Uterus (tissue), 4 donors: Measurements from ENCODE around the gene PEX16. TPM values are rescaled to one million over a fixed set of nuclear protein-coding genes. Genes with fewer than 3 reads are reported as not detected.

Experiments used
- DNase-seq, 2 donors: peaks; one replicate each; pipeline ENCODE4 v3.0.0-alpha.2; 2019 to 2020
- H3K27ac ChIP-seq, 2 donors: fragments of 200-600 bp; sonication (generic); 1 replicate in 1 of 2; 2 replicates in 1 of 2; pipeline ENCODE4 v1.5.1; 2016 to 2018
- H3K27me3 ChIP-seq, 2 donors: fragments of 200-600 bp; sonication (generic); one replicate each; pipeline ENCODE4 v1.5.1; 2018 to 2019; ENCODE audit warnings: control low read depth in 1 of 2
- H3K36me3 ChIP-seq, 2 donors: fragments of 200-600 bp; sonication (generic); one replicate each; pipeline ENCODE4 v1.5.1; 2019; ENCODE audit warnings: control low read depth in 1 of 2
- H3K4me1 ChIP-seq, 2 donors: fragments of 200-600 bp; sonication (generic); one replicate each; pipeline ENCODE4 v1.5.1; 2018 to 2019; ENCODE audit warnings: control low read depth in 1 of 2
- H3K4me3 ChIP-seq, 2 donors: fragments of 200-600 bp; sonication (generic); 1 replicate in 1 of 2; 2 replicates in 1 of 2; pipeline ENCODE4 v1.5.1; 2018 to 2019; ENCODE audit warnings: mild to moderate bottlenecking in 1 of 2
- H3K9me3 ChIP-seq, 2 donors: fragments of 200-600 bp; sonication (generic); one replicate each; pipeline ENCODE4 v1.5.1; 2019; ENCODE audit warnings: control low read depth in 1 of 2
- POLR2A ChIP-seq, 2 donors: fragments of 450-650 bp; IDR thresholded peaks; one replicate each; pipeline ENCODE4 v1.6.1; 2016; ENCODE audit warnings: antibody characterized with exemption in 2 of 2, mild to moderate bottlenecking in 1 of 2, moderate library complexity in 1 of 2
- intact Hi-C: fragments of 100-400 bp; cut with DNase I; formaldehyde crosslinking; loops from one replicate; pipeline ENCODE4 v1.15.1; 2023; ENCODE audit warnings: low total_unique reads
- total RNA-seq, 4 donors: library from RNA; depleted of rRNA in 3 of 4; stranded (reverse); fragments of >200 nt in 3 of 4; gene quantifications; one replicate each; pipeline versions ENCODE4 v1.1.0 to v1.2.4, GENCODE V29; 2014 to 2023
- TF ChIP-seq, protein P1 (sequence below), 4 experiments: fragments of 200-600 bp in 2 of 4; fragments of 450-650 bp in 2 of 4; sonication (generic) in 2 of 4; IDR thresholded peaks; one replicate each; pipeline ENCODE4 v1.5.1; 2016 to 2019; ENCODE audit warnings: antibody characterized with exemption in 4 of 4, mild to moderate bottlenecking in 2 of 4, moderate library complexity in 1 of 4
- donor health status: DM: yes; HTN: yes; CAD: no.

PEX16 gene
- total RNA-seq, 4 donors from 2014 or later: 15.3 to 32.1 (median 27.6) TPM

DNA sequence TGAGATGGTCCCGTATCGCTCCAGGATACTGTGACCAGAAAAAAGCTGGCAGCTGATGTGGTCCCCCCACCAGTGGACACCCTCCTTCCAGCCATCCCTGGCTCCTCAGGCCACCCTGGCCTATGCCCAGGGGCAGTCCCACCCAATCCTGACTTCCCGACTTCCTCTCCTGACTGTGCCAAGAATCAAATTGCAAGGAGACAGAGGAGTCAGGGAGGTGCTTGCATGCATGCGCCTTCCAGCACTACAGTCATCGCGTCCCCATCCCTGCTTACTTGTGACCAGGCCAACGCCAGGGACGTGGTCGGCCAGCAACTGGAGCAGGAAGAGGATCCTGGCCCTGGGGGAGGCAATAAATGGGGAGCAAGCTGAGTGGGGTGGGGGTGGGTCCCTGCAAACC, 7.1 kb downstream of the PEX16 start:
- Histone ChIP-seq H3K36me3 (no peaks in the 10 kb centered on the region), H3K4me1 (no peaks in the 10 kb centered on the region), H3K9me3 (no peaks in the 10 kb centered on the region), H3K4me3 (no peak overlapping the region), H3K27ac (no peak overlapping the region), H3K27me3 (no peaks in the 10 kb centered on the region)
- no peak for DNase-seq
- TF ChIP-seq, protein P1, sequence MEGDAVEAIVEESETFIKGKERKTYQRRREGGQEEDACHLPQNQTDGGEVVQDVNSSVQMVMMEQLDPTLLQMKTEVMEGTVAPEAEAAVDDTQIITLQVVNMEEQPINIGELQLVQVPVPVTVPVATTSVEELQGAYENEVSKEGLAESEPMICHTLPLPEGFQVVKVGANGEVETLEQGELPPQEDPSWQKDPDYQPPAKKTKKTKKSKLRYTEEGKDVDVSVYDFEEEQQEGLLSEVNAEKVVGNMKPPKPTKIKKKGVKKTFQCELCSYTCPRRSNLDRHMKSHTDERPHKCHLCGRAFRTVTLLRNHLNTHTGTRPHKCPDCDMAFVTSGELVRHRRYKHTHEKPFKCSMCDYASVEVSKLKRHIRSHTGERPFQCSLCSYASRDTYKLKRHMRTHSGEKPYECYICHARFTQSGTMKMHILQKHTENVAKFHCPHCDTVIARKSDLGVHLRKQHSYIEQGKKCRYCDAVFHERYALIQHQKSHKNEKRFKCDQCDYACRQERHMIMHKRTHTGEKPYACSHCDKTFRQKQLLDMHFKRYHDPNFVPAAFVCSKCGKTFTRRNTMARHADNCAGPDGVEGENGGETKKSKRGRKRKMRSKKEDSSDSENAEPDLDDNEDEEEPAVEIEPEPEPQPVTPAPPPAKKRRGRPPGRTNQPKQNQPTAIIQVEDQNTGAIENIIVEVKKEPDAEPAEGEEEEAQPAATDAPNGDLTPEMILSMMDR (IDR thresholded peaks at IDR 0.05): no peak
- no peak for TF ChIP-seq POLR2A (IDR thresholded peaks at IDR 0.05)
- intact Hi-C loops: no loop called here

DNA sequence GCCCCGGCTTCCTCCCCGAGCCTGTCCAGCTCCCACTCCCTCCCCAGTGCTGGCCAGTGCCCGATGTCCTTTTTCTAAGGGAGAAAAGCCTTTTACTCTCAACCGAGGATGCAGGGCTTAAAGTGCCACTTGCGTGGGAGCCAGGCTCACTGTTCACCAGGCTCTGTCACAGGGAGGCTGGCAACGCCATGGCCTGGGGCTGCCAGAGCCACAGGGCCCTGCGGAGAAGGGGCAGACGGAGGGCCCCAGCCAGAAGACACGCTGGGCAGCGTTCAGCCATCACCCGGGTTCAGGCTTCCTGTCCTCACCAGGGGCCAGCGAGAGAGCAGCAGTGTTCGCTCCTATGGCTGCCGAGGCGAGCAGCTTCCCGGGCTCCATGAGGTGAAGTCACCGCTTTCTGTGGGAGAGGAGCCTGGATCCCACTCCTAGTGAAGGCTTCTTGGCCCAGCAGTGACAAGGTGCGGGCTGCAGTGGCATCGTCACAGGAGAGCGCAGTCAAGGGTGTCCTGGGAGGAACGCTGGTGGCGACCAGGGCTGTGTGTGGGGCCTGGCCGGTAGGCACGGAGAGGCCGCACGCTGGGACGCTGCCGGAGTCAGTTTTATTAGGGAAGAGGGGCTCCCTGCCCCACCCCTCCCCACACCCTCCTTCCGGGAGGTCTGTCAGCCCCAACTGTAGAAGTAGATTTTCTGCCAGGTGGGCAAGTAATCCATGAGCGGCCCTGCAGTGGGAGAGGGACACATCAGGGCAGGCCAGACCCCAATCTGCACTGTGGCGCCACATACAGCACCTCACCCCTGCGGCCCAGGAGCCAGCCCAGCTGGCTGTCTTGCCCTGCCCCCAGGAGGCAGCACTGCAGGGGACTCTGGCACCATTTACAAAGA, 7.8 kb downstream of the PEX16 start:
- no peaks in the 10 kb centered on the region for H3K4me1 ChIP-seq
- no peaks in the 10 kb centered on the region for H3K27me3 ChIP-seq
- TF ChIP-seq, protein P1 (IDR thresholded peaks at IDR 0.05): no peak
- TF ChIP-seq POLR2A (IDR thresholded peaks at IDR 0.05): no peak
- no peaks in the 10 kb centered on the region for H3K36me3 ChIP-seq
- no peaks in the 10 kb centered on the region for H3K9me3 ChIP-seq
- no peak overlapping the region for H3K27ac ChIP-seq
- H3K4me3 ChIP-seq: no peak overlapping the region
- intact Hi-C loops: no loop called here
- no peak for DNase-seq

DNA sequence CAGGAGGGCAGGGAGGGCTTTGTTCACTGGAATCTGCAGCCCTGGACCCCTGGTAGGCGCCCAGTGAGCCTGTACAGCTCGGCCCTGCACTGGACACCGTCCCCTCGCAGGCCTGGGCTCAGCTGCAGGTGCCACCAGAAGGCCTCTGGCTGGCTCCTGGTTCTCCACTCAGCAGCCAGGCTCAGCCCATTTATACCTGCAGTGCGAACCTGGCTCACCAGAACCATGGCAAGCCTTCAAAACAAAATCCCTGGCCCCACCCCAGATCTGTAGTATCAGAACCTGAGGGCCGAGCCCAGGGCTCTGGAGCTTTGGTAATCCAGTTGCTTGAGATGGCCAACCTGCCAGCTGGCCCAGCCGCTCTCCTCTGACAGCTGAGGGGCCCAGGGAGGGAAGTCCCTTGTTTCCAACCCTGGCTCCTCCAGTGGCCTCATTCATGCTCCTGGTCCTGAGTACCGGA, 9.7 kb downstream of the PEX16 start:
- no peaks in the 10 kb centered on the region for H3K27me3 ChIP-seq
- no peak overlapping the region for H3K4me3 ChIP-seq
- H3K4me1 ChIP-seq: no peaks in the 10 kb centered on the region
- H3K36me3 ChIP-seq: no peaks in the 10 kb centered on the region
- intact Hi-C loops: no loop called here
- TF ChIP-seq, protein P1 (IDR thresholded peaks at IDR 0.05): no peak
- no peak for TF ChIP-seq POLR2A (IDR thresholded peaks at IDR 0.05)
- no peaks in the 10 kb centered on the region for H3K9me3 ChIP-seq
- no peak overlapping the region for H3K27ac ChIP-seq
- peak in 1 of 2 donors; percentile 47 for DNase-seq

DNA sequence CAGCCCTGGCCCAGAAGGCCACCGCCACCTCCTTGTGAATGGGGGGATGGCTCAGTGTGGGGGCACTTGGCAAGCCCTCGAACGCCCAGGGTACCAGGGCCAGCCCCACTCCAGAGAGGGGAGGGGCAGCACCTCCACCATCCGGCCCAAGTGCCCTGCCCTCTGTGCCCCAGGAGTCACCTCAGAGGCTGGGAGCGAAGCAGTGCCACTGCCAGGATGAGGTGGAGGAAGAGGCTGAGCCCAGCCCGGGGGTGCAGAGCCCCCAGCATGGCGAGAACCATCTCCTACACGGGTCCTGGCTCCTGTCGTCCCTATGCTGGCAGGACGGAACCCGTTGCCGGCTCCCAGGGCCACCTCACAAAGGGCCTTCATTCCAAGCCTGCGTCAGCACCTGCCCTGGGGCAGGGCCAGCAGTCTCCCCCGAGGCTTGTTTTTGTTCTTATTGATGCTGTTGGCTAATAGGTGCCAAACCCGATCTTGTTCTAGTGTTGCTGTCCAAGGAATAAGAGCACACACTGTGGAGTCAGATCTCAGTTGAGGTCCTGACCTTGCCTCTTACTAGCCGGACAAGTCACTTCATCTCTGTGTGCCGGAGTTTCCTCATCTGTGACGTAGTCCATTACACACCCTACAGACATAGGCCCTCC, 10.6 kb downstream of the PEX16 start, which contains the start of gene FREY1:
Gene FREY1 (minus strand): TSS at position 307 of the 647 bp plus-strand sequence. CDS start 26 bp downstream, at position 281.
- no peaks in the 10 kb centered on the region for H3K9me3 ChIP-seq
- no peaks in the 10 kb centered on the region for H3K27me3 ChIP-seq
- intact Hi-C loops: no loop called here
- H3K4me1 ChIP-seq: no peaks in the 10 kb centered on the region
- no peaks in the 10 kb centered on the region for H3K36me3 ChIP-seq
- H3K27ac ChIP-seq: no peak within 1 kb of the TSS
- no peak for DNase-seq
- no peak within 1 kb of the TSS for H3K4me3 ChIP-seq
- TF ChIP-seq, protein P1 (IDR thresholded peaks at IDR 0.05): no peak
- no peak for TF ChIP-seq POLR2A (IDR thresholded peaks at IDR 0.05)
